Endothelial cell of umbilical vein (primary cell): ENCODE results near the gene PTPRT.

Source experiments
- CTCF ChIP-seq, 2 donors: IDR thresholded peaks; 1 replicate in 1 of 2; 2 replicates in 1 of 2; pipeline ENCODE4 v1.5.1; 2011; ENCODE audit warnings: low read length in 2 of 2, mild to moderate bottlenecking in 2 of 2, moderate library complexity in 2 of 2, control low read depth in 1 of 2, inconsistent platforms in 1 of 2, low read depth in 1 of 2; ENCODE audit not compliant: insufficient read depth in 1 of 2; ENCODE audit errors: extremely low read depth in 1 of 2
- EZH2 ChIP-seq: IDR thresholded peaks from 2 replicates; pipeline ENCODE4 v1.6.1; 2012; ENCODE audit warnings: borderline replicate concordance, low read depth, mild to moderate bottlenecking, moderate library complexity, low read length, inconsistent platforms; ENCODE audit not compliant: severe bottlenecking
- FOS ChIP-seq: IDR thresholded peaks from 2 replicates; pipeline ENCODE4 v1.6.1; 2011; ENCODE audit warnings: mild to moderate bottlenecking, low read length, moderate library complexity, borderline replicate concordance; ENCODE audit not compliant: insufficient read depth
- JUN ChIP-seq: IDR thresholded peaks from 2 replicates; pipeline ENCODE4 v1.6.1; 2011; ENCODE audit warnings: borderline replicate concordance, low read depth; ENCODE audit not compliant: insufficient read length, insufficient read depth
- POLR2A ChIP-seq: IDR thresholded peaks from 2 replicates; pipeline ENCODE4 v1.6.1; 2012; ENCODE audit warnings: low read depth, mild to moderate bottlenecking, control low read depth, low read length
- POLR2AphosphoS5 ChIP-seq: IDR thresholded peaks from 2 replicates; pipeline ENCODE4 v1.6.1; 2012; ENCODE audit warnings: low read depth, mild to moderate bottlenecking, control low read depth, low read length, moderate library complexity; ENCODE audit not compliant: insufficient read depth

DNA sequence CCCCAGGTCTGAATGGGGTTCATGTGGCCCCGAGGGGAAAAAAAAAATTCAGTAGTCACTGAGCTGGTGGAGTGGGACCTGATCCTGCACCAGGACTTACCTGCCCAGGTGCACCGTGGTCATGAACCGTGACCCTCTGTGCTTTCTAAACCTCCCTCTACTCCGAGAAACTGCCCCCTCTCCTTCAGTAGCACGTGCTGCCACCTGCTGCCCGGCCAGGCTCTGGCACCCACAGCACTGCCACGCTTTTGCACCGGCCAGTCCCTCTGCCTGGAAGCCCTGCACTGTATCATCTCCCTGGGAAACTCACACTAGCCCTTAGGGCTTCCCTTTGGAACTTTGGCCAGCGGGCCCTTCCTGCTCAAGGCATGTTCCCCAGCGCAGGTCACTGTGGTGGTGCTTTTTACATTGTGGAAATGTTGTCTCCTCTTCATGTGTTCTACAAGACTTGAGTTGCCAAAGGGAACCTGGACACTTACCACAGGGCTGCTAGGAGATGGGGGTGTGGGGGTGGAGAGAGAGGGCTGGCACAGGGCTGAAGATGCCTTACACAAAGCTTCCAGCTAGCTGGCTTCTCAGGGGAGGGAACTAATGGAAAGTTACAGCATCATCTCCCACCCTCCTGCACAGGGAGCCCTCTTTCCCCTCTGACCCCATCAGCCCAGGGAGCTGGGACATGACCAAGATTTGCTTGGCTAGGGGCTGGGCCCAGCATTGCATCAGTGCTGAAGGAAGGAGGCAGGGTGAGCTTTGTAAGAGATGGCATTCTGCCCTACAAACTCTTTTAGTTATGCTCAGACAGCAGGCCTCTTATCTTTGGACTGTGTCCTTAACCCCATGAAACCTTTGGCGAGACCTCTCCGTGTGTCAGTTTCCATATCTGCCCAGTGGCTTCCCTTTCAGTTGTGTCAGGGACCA lies 2.5 kb upstream of the PTPRT start:
- TF ChIP-seq POLR2A (no peak), CTCF (IDR thresholded peaks at IDR 0.05; ENCODE audit: extremely low read depth in 1 of 2, insufficient read depth in 1 of 2, low read depth in 1 of 2, low read length in 2 of 2) (peak; percentile 22 to 45), EZH2 (no peak), JUN (no peak), POLR2AphosphoS5 (no peak), FOS (no peak)
